ENCODE results near the gene FAM120B.

FAM120B gene

DNA sequence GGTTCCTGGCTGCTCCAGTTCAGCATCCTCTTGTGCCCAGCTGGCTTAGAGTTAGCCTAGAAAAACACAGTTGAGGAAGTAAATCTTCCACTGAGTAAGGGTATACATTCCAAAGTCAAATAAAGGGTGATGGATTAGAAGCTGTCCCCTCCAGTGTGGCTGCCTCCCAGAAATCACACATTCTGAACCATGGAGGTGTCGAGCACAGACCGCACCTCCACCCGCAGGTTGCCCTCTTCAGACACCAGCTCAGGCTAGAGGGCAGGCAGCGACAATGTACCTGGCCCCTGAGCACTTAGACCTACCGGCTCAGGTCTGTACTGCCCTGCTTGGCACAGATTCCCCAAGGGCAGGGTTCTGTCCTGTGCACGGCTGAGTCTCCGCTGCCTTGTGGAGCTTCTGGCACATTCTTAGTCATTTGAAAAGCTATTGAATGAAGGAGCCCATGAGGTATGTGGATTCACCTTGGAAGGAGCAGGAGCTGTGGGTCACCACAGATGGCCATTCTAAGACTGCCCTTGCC lies 118.1 kb downstream of the FAM120B start:
- Histone ChIP-seq H3K27me3 (ENCODE audit: low read depth, low read length) (peaks cover 18% of the 10 kb centered on the region), H3K4me3 (ENCODE audit: low read length) (no peak overlapping the region), H3K4me1 (ENCODE audit: low read length) (peaks cover 5% of the 10 kb centered on the region; the same call in 1 of the 2 replicates), H3K36me3 (replicated peaks; ENCODE audit: low read depth, low read length) (no peaks in the 10 kb centered on the region), H3K79me2 (ENCODE audit: low read length) (no peaks in the 10 kb centered on the region), H2AFZ (ENCODE audit: low read depth, low read length) (no peak overlapping the region), H3K27ac (ENCODE audit: low read length) (no peak overlapping the region), H4K20me1 (ENCODE audit: insufficient read depth, low read length) (no peaks in the 10 kb centered on the region), H3K9ac (ENCODE audit: low read length) (no peak overlapping the region), H3K4me2 (ENCODE audit: low read length) (no peak overlapping the region), H3K9me3 (ENCODE audit: insufficient read depth, low read length) (no peaks in the 10 kb centered on the region)
- TF ChIP-seq, protein P1, sequence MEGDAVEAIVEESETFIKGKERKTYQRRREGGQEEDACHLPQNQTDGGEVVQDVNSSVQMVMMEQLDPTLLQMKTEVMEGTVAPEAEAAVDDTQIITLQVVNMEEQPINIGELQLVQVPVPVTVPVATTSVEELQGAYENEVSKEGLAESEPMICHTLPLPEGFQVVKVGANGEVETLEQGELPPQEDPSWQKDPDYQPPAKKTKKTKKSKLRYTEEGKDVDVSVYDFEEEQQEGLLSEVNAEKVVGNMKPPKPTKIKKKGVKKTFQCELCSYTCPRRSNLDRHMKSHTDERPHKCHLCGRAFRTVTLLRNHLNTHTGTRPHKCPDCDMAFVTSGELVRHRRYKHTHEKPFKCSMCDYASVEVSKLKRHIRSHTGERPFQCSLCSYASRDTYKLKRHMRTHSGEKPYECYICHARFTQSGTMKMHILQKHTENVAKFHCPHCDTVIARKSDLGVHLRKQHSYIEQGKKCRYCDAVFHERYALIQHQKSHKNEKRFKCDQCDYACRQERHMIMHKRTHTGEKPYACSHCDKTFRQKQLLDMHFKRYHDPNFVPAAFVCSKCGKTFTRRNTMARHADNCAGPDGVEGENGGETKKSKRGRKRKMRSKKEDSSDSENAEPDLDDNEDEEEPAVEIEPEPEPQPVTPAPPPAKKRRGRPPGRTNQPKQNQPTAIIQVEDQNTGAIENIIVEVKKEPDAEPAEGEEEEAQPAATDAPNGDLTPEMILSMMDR (IDR thresholded peaks at IDR 0.05; ENCODE audit: low read depth, low read length), result no peak
- no peak for TF ChIP-seq EZH2phosphoT487 (IDR thresholded peaks at IDR 0.05; ENCODE audit: low read depth)

DNA sequence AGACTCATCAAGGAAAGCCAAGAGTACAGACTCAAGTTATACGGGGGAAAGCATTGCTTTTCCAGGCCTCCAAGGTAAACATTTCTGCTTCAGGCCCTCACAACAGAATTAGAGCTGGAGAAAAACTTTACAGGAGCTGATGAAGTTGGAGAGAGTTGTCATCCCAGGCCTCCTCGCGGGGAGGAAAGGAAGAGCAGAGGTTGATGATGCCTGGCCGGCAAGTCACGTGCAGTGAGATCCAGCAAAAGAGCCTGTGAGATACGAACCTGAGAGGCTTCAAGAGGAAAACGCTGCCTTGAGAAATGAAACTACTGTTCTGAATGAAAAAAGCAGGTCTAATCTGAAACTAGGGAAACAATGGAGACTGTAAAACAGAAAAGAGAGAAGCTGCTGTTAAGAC lies 122.9 kb downstream of the FAM120B start:
- no peaks in the 10 kb centered on the region for H3K79me2 ChIP-seq (ENCODE audit: low read length)
- H4K20me1 ChIP-seq (ENCODE audit: insufficient read depth, low read length), result no peaks in the 10 kb centered on the region
- H3K4me2 ChIP-seq (ENCODE audit: low read length), result no peak overlapping the region
- no peak overlapping the region for H2AFZ ChIP-seq (ENCODE audit: low read depth, low read length)
- H3K9ac ChIP-seq (ENCODE audit: low read length), result no peak overlapping the region
- peaks cover 20% of the 10 kb centered on the region for H3K27me3 ChIP-seq (ENCODE audit: low read depth, low read length)
- H3K4me3 ChIP-seq (ENCODE audit: low read length), result no peak overlapping the region
- H3K4me1 ChIP-seq (ENCODE audit: low read length), result no peaks in the 10 kb centered on the region
- no peaks in the 10 kb centered on the region for H3K9me3 ChIP-seq (ENCODE audit: insufficient read depth, low read length)
- no peaks in the 10 kb centered on the region for H3K36me3 ChIP-seq (replicated peaks; ENCODE audit: low read depth, low read length)
- H3K27ac ChIP-seq (ENCODE audit: low read length), result no peak overlapping the region
- TF ChIP-seq, protein P1 (IDR thresholded peaks at IDR 0.05; ENCODE audit: low read depth, low read length), result no peak
- TF ChIP-seq EZH2phosphoT487 (IDR thresholded peaks at IDR 0.05; ENCODE audit: low read depth), result no peak

DNA sequence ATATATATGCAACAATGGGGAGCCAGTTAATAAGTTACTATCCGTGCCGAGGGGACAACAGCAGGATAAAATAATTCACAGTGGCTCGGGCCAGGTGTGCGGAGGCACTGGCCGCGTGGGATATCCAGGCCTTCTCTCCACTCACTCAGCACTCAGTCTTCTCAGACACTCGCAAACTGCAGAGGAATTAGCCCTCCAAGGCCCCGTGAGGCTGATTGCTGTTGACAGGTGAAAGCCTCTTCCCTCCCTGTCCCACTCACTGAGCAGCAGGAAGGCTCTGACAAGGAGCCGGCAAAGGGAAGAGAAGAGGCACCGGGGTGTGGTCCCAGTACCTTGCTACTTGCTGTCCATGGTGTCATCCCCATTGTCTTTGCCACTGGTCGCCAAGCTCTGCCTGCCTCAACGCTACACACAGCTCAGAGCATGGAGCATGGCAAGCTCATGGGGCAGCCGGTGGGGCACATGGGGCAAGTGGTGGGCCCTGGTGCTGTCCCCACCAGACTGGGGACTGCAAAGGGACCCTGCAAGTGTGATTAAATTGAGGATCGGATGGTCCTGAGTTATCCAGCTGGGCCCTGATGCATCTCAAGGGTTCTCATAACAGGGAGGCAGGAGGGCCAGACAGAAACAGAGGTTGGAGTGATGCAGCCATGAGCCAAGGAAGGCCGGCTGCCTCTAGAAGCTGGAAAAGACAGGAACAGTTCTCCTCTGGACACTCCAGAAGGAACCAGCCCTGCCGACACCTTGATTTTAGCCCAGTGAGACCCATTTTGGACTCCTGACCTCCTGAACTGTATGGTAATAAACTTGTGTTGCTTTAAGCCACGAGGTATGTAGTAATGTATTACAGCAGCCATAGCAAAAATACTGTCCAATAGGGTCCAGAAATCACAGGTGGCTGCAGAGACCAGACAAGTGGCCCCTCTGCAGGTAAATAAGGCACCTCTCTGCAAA lies 126.9 kb downstream of the FAM120B start:
- no peak overlapping the region for H3K9ac ChIP-seq (ENCODE audit: low read length)
- no peaks in the 10 kb centered on the region for H3K4me1 ChIP-seq (ENCODE audit: low read length)
- H3K79me2 ChIP-seq (ENCODE audit: low read length), result no peaks in the 10 kb centered on the region
- TF ChIP-seq, protein P1 (IDR thresholded peaks at IDR 0.05; ENCODE audit: low read depth, low read length), result no peak
- no peak for TF ChIP-seq EZH2phosphoT487 (IDR thresholded peaks at IDR 0.05; ENCODE audit: low read depth)
- H3K4me3 ChIP-seq (ENCODE audit: low read length), result no peak overlapping the region
- H3K4me2 ChIP-seq (ENCODE audit: low read length), result no peak overlapping the region
- H4K20me1 ChIP-seq (ENCODE audit: insufficient read depth, low read length), result no peaks in the 10 kb centered on the region
- H2AFZ ChIP-seq (ENCODE audit: low read depth, low read length), result no peak overlapping the region
- no peak overlapping the region for H3K27ac ChIP-seq (ENCODE audit: low read length)
- peaks cover 5% of the 10 kb centered on the region; the same call in 1 of the 2 replicates for H3K27me3 ChIP-seq (ENCODE audit: low read depth, low read length)
- no peaks in the 10 kb centered on the region for H3K9me3 ChIP-seq (ENCODE audit: insufficient read depth, low read length)
- no peaks in the 10 kb centered on the region for H3K36me3 ChIP-seq (replicated peaks; ENCODE audit: low read depth, low read length)

DNA sequence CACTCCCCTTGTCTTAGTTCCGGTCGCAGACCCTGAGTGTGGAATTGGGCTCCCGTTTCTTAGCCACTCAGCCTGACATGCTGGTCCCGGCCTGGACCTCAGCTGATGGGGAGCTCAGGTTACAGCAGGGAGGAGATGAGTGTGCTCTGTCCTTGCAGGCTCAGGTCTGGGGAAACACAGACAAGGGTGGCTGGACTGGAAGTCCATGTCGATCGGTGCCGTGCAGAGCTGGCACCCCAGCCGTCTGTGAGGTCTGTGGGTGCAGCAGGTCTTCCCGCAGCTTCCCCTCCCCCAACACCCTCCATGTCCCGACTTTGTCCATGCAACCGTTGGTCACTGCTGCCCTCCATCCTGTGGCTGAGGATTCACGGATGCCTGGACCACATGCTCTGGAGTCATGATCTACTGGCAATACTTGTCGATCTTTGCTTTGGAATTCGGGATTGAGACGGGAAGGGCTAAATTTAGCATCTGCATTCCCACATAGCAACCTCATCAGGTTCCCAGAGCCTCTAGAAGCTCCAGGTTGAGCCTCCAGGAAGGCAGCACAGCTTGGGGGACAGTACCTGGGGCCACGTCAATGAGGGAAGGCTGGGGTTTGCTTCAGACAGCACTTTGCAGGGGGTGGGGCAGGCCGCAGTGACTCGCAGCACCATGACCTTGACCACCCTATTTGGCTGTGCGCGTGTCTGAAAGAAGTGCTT lies 127.7 kb downstream of the FAM120B start:
- Histone ChIP-seq H4K20me1 (ENCODE audit: insufficient read depth, low read length) (no peaks in the 10 kb centered on the region), H3K27me3 (ENCODE audit: low read depth, low read length) (peaks cover 5% of the 10 kb centered on the region; the same call in 1 of the 2 replicates), H3K4me3 (ENCODE audit: low read length) (no peak overlapping the region), H3K4me1 (ENCODE audit: low read length) (no peaks in the 10 kb centered on the region), H3K9me3 (ENCODE audit: insufficient read depth, low read length) (no peaks in the 10 kb centered on the region), H3K27ac (ENCODE audit: low read length) (no peak overlapping the region), H2AFZ (ENCODE audit: low read depth, low read length) (no peak overlapping the region), H3K79me2 (ENCODE audit: low read length) (no peaks in the 10 kb centered on the region), H3K9ac (ENCODE audit: low read length) (no peak overlapping the region), H3K36me3 (replicated peaks; ENCODE audit: low read depth, low read length) (no peaks in the 10 kb centered on the region), H3K4me2 (ENCODE audit: low read length) (no peak overlapping the region)
- no peak for TF ChIP-seq EZH2phosphoT487 (IDR thresholded peaks at IDR 0.05; ENCODE audit: low read depth)
- TF ChIP-seq, protein P1 (IDR thresholded peaks at IDR 0.05; ENCODE audit: low read depth, low read length), result no peak
